ENCODE results near the gene TSACC.

- TF ChIP-seq ZFP3 (CRISPR knock-in tag; IDR thresholded peaks at IDR 0.05) (no peak), RARB (CRISPR knock-in tag; IDR thresholded peaks at IDR 0.05) (no peak), ISL1 (CRISPR knock-in tag; IDR thresholded peaks at IDR 0.05) (no peak)
Measured at GRCh38 chr1:156373546-156373945, 35.2 kb downstream of the TSACC start.
